RWPE1 (cell line): ENCODE data around the gene ZNF470.

Source experiments
- CTCF ChIA-PET: fragments of 350-600 bp; sonication (Branson Sonifier 250); formaldehyde crosslinking; extraction: SDS; loops from one replicate; lab custom pipeline; 2021; lab: Yijun Ruan, JAX
- POLR2A ChIA-PET: fragments of 400-600 bp; formaldehyde crosslinking; extraction: SDS; loops from one replicate; lab custom pipeline; 2020; ENCODE audit warnings: antibody characterized with exemption; ENCODE audit not compliant: low non-redundant PET; lab: Yijun Ruan, JAX
- DNase-seq: peaks from one replicate; pipeline ENCODE4 v3.0.0; 2012; ENCODE audit warnings: low spot score
- H3K27ac ChIP-seq: fragments of 450-650 bp; 2 replicates; pipeline ENCODE4 v1.5.1; 2017
- CTCF ChIP-seq: fragments of 450-650 bp; conservative IDR thresholded peaks from 2 replicates; pipeline ENCODE4 v1.5.1; 2017; ENCODE audit warnings: low read depth, mild to moderate bottlenecking

The ZNF470 gene

GRCh38 chr19:56577719-56578602 lies 10.7 kb downstream of the ZNF470 start:
- DNase-seq, result no peak
- no peak overlapping the region for H3K27ac ChIP-seq
- CTCF ChIA-PET, result no interaction called here
- POLR2A ChIA-PET, result no interaction called here
- TF ChIP-seq CTCF, result no peak

DNA sequence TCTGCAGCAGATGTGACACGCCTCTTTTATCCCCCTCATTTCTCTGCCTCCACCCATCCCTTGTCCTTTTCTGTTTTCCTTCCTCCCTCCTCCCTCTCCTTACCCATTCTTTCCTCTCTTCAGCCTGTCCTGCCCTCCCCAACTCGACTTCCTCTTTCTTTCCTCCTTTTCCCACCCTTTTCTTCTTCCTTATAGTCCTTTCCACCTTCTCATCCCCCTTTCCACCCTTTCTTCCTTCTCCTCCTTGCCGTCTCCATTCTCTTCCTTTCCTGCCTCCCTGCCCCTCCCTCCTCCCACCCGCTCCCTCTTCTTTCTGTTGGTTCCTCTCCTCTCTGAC lies 27.1 kb downstream of the ZNF470 start:
- H3K27ac ChIP-seq, result no peak overlapping the region
- ChIA-PET POLR2A (interaction anchor here (0.7 kb wide), 1 partner anchor 25 kb away, joined by 3 read pairs; no protein-coding TSS in a partner anchor), CTCF (no interaction called here)
- TF ChIP-seq CTCF, result no peak
- no peak for DNase-seq

DNA sequence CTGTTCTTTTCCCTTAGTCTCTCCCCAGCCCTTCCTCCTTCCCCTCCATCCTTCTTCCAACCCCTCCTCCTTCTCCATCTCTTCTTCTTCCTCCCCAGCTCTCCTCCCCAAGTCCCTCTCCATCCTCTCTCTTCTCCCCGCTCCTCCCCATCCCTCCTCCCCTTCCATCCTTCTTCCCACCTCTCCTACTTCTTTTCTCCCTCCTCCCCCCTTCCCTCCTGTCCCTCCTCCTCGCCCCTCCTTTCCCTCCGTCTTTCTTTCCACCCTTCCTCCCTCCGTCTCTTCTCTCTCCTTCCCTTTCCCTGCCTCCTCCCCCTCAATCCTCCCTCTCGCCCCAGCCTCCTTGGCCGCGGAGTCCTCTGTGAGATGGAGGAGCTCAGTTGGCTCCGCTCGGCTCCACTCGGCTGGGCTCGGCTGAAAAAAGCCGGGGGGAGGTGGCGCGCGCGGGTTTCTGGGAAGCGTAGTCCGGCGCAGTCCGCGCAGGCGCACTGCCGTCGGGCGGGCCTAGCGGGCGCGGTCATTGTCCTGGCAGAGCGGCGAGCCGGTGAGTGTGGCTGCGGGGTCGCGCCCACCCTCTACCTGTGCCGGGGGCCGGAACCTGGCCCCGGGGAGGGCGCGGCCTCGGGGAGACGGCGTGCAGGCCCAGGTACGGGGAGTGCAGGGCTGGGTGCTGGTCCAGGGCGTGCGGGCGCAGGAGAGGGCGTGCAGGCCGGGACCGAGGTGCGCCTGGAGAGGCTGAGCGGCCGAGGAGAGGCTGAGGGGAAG lies 27.7 kb downstream of the ZNF470 start, which contains the start of gene ZNF71:
ZNF71 (plus strand) TSS at position 520 of the 765 bp plus-strand sequence. CDS start 6,257 bp downstream, outside the sequence.
- no peak for TF ChIP-seq CTCF
- DNase-seq, result peak; percentile 93
- peak within 1 kb of the TSS; percentile 61 for H3K27ac ChIP-seq
- ChIA-PET POLR2A (interaction anchor here (0.7 kb wide), 1 partner anchor 24 kb away, joined by 3 read pairs; no protein-coding TSS in a partner anchor), CTCF (interaction anchor here (0.5 kb wide), 1 partner anchor 578 kb away, joined by 4 read pairs; no protein-coding TSS in a partner anchor)

GRCh38 chr19:56595548-56595899 lies 28.3 kb downstream of the ZNF470 start:
- CTCF ChIA-PET, result interaction anchor here (0.5 kb wide), 1 partner anchor 577 kb away, joined by 4 read pairs; no protein-coding TSS in a partner anchor
- POLR2A ChIA-PET, result no interaction called here
- TF ChIP-seq CTCF, result no peak
- DNase-seq, result no peak
- peak overlapping the region; percentile 61 for H3K27ac ChIP-seq

DNA sequence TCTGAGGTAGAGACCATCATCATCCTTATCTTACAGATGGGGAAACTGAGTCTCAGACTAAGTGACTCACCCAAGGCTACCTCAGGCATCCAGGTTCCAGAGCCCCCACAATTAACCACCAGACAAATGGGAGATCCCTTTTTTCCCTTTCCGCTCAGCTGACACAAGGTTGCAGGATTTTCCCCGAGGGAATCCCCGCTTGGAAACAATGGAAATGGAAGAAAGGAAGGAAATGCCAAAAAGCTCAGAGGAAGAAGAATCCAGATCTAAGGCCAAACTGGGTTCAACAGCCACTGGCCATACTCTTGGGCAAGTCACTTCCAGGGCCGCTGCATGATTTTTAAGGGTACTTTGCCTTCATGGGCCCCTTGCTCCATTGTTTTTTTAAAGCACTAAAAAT lies 29.4 kb downstream of the ZNF470 start:
- CTCF ChIA-PET, result no interaction called here
- no peak overlapping the region for H3K27ac ChIP-seq
- POLR2A ChIA-PET, result no interaction called here
- no peak for TF ChIP-seq CTCF
- DNase-seq, result no peak

DNA sequence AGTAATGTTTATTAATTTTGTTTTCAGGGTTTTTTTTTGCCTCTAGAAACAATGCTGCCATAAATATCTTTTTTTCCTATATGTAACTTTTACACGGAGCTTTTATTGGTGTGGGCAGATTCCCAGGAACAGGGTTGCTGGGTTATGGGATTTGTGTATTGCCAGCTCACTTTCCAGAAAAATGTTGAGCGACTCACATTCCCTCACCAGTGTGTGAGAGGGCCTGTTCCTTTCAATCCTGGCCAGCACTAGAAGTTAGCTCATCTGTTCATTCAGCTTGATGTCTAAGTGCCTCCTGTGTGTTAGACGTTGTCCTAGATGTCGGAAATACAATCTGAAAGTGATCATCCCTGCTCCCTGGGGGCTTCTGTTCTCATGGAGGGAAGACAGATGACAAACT lies 30.4 kb downstream of the ZNF470 start:
- TF ChIP-seq CTCF, result no peak
- ChIA-PET CTCF (no interaction called here), POLR2A (no interaction called here)
- H3K27ac ChIP-seq, result no peak overlapping the region
- DNase-seq, result no peak
